Osteoblast (primary cell): ENCODE measurements around the gene FAM120B. TPM values are rescaled to one million over a fixed set of nuclear protein-coding genes. Genes with fewer than 3 reads are reported as not detected.

Experiments used
- DNase-seq: peaks from one replicate; pipeline ENCODE4 v3.0.0; 2011; ENCODE audit warnings: low spot score, mixed read lengths; ENCODE audit not compliant: insufficient read length; ENCODE audit errors: missing footprints
- H2AFZ ChIP-seq: 2 replicates; pipeline ENCODE4 v1.6.0; 2011; ENCODE audit warnings: mild to moderate bottlenecking, low read length
- H3K27ac ChIP-seq: 2 replicates; pipeline ENCODE4 v1.5.1; 2011; ENCODE audit warnings: mild to moderate bottlenecking, low read depth, low read length, moderate library complexity
- H3K27me3 ChIP-seq: 2 replicates; pipeline ENCODE4 v1.6.0; 2012; ENCODE audit warnings: mild to moderate bottlenecking, control low read depth, inconsistent platforms, low read length, moderate library complexity; ENCODE audit not compliant: insufficient read depth
- H3K36me3 ChIP-seq: 2 replicates; pipeline ENCODE4 v1.5.1; 2011; ENCODE audit warnings: mild to moderate bottlenecking, low read length, control low read depth, moderate library complexity; ENCODE audit not compliant: insufficient read depth
- H3K4me1 ChIP-seq: 2 replicates; pipeline ENCODE4 v1.5.1; 2011; ENCODE audit warnings: mild to moderate bottlenecking, low read length, control low read depth, moderate library complexity; ENCODE audit not compliant: insufficient read depth
- H3K4me2 ChIP-seq: 2 replicates; pipeline ENCODE4 v1.6.0; 2011; ENCODE audit warnings: mild to moderate bottlenecking, low read length; ENCODE audit not compliant: insufficient read depth
- H3K4me3 ChIP-seq: fragments of 200-600 bp; sonication (generic); 3 replicates; pipeline ENCODE4 v1.5.1; 2012; ENCODE audit warnings: mild to moderate bottlenecking, low read length, inconsistent platforms; ENCODE audit not compliant: insufficient read depth
- H3K79me2 ChIP-seq: 2 replicates; pipeline ENCODE4 v1.6.0; 2012; ENCODE audit warnings: mild to moderate bottlenecking, low read length, control low read depth, inconsistent platforms; ENCODE audit not compliant: insufficient read depth
- H3K9me3 ChIP-seq: 2 replicates; pipeline ENCODE4 v1.5.1; 2011; ENCODE audit warnings: low read depth, low read length, control low read depth
- H4K20me1 ChIP-seq: 2 replicates; pipeline ENCODE4 v1.6.0; 2012; ENCODE audit warnings: mild to moderate bottlenecking, low read length, control low read depth; ENCODE audit not compliant: insufficient read depth
- total RNA-seq: library from RNA; depleted of rRNA; stranded (reverse); fragments of >200 nt; gene quantifications from 2 replicates; pipeline ENCODE4 v1.2.3, GENCODE V29; 2012
- TF ChIP-seq, protein P1 (sequence below): IDR thresholded peaks from 2 replicates; pipeline ENCODE4 v1.5.1; 2011; ENCODE audit warnings: mild to moderate bottlenecking, low read depth, low read length, moderate library complexity; ENCODE audit errors: extremely low read depth

Gene FAM120B
- total RNA-seq, 1 donor = 13.4 TPM

GRCh38 chr6:170374571-170375444 lies 68.2 kb downstream of the FAM120B start:
- Histone ChIP-seq H3K9me3 (no peaks in the 10 kb centered on the region), H3K27ac (no peak overlapping the region), H3K4me3 (no peak overlapping the region), H4K20me1 (no peaks in the 10 kb centered on the region), H3K27me3 (no peaks in the 10 kb centered on the region), H3K4me2 (no peak overlapping the region), H3K79me2 (no peaks in the 10 kb centered on the region), H3K36me3 (peaks cover 8% of the 10 kb centered on the region), H3K4me1 (no peaks in the 10 kb centered on the region), H2AFZ (no peak overlapping the region)
- TF ChIP-seq, protein P1, sequence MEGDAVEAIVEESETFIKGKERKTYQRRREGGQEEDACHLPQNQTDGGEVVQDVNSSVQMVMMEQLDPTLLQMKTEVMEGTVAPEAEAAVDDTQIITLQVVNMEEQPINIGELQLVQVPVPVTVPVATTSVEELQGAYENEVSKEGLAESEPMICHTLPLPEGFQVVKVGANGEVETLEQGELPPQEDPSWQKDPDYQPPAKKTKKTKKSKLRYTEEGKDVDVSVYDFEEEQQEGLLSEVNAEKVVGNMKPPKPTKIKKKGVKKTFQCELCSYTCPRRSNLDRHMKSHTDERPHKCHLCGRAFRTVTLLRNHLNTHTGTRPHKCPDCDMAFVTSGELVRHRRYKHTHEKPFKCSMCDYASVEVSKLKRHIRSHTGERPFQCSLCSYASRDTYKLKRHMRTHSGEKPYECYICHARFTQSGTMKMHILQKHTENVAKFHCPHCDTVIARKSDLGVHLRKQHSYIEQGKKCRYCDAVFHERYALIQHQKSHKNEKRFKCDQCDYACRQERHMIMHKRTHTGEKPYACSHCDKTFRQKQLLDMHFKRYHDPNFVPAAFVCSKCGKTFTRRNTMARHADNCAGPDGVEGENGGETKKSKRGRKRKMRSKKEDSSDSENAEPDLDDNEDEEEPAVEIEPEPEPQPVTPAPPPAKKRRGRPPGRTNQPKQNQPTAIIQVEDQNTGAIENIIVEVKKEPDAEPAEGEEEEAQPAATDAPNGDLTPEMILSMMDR = no peak
- no peak for DNase-seq

GRCh38 chr6:170375661-170376060 lies 69.1 kb downstream of the FAM120B start:
- no peaks in the 10 kb centered on the region for H4K20me1 ChIP-seq
- no peak for DNase-seq
- no peak overlapping the region for H3K27ac ChIP-seq
- H3K4me1 ChIP-seq = no peaks in the 10 kb centered on the region
- H3K9me3 ChIP-seq = no peaks in the 10 kb centered on the region
- TF ChIP-seq, protein P1 = no peak
- no peak overlapping the region for H3K4me2 ChIP-seq
- peaks cover 2% of the 10 kb centered on the region for H3K36me3 ChIP-seq
- no peaks in the 10 kb centered on the region for H3K27me3 ChIP-seq
- no peak overlapping the region for H2AFZ ChIP-seq
- H3K79me2 ChIP-seq = no peaks in the 10 kb centered on the region
- no peak overlapping the region for H3K4me3 ChIP-seq

GRCh38 chr6:170376386-170377043 lies 70.0 kb downstream of the FAM120B start:
- TF ChIP-seq, protein P1 = no peak

GRCh38 chr6:170378502-170378901 lies 71.9 kb downstream of the FAM120B start:
- Histone ChIP-seq H4K20me1 (no peaks in the 10 kb centered on the region), H3K36me3 (no peaks in the 10 kb centered on the region), H3K4me3 (no peak overlapping the region), H3K79me2 (no peaks in the 10 kb centered on the region), H3K27me3 (no peaks in the 10 kb centered on the region), H3K4me2 (no peak overlapping the region), H3K27ac (no peak overlapping the region), H3K9me3 (no peaks in the 10 kb centered on the region), H3K4me1 (no peaks in the 10 kb centered on the region), H2AFZ (no peak overlapping the region)
- DNase-seq = no peak
- TF ChIP-seq, protein P1 = no peak

More at GRCh38 chr6:170376386-170377043, 70.0 kb downstream of the FAM120B start:
- no peak overlapping the region for H3K27ac ChIP-seq
- no peaks in the 10 kb centered on the region for H3K27me3 ChIP-seq
- no peak for DNase-seq
- H3K9me3 ChIP-seq = no peaks in the 10 kb centered on the region
- no peaks in the 10 kb centered on the region for H3K36me3 ChIP-seq
- no peak overlapping the region for H3K4me3 ChIP-seq
- H3K79me2 ChIP-seq = no peaks in the 10 kb centered on the region
- H3K4me2 ChIP-seq = no peak overlapping the region
- H3K4me1 ChIP-seq = no peaks in the 10 kb centered on the region
- H2AFZ ChIP-seq = no peak overlapping the region
- H4K20me1 ChIP-seq = no peaks in the 10 kb centered on the region
